KOPT-K1 (cell line): ENCODE data around the gene MAD1L1.

Source experiments
- H3K27ac ChIP-seq: fragments of 200-600 bp; sonication (generic); 2 replicates; pipeline ENCODE4 v1.5.1; 2016; ENCODE audit warnings: antibody characterized with exemption, mild to moderate bottlenecking, low read depth, low read length; ENCODE audit not compliant: poor library complexity, severe bottlenecking
- H3K36me3 ChIP-seq: fragments of 200-600 bp; sonication (generic); 2 replicates; pipeline ENCODE4 v1.5.1; 2017; ENCODE audit warnings: antibody characterized with exemption, mild to moderate bottlenecking, low read length, moderate library complexity; ENCODE audit not compliant: insufficient read depth
- H3K9me3 ChIP-seq: fragments of 200-600 bp; sonication (generic); 2 replicates; pipeline ENCODE4 v1.5.1; 2017; ENCODE audit warnings: antibody characterized with exemption, low read length, mild to moderate bottlenecking; ENCODE audit not compliant: insufficient read depth, poor library complexity, severe bottlenecking

MAD1L1 gene

GRCh38 chr7:2045559-2046405 is 187.0 kb downstream of the MAD1L1 start:
- H3K9me3 ChIP-seq: peaks cover 6% of the 10 kb centered on the region
- peaks cover 35% of the 10 kb centered on the region for H3K36me3 ChIP-seq
- no peak overlapping the region for H3K27ac ChIP-seq

GRCh38 chr7:2044883-2045471 is 187.8 kb downstream of the MAD1L1 start:
- H3K9me3 ChIP-seq: peaks cover 6% of the 10 kb centered on the region
- no peak overlapping the region for H3K27ac ChIP-seq

GRCh38 chr7:2044311-2044882 is 188.3 kb downstream of the MAD1L1 start:
- peaks cover 31% of the 10 kb centered on the region for H3K36me3 ChIP-seq
- H3K27ac ChIP-seq: no peak overlapping the region
- H3K9me3 ChIP-seq: peaks cover 6% of the 10 kb centered on the region

More at GRCh38 chr7:2044883-2045471, 187.8 kb downstream of the MAD1L1 start:
- H3K36me3 ChIP-seq: peaks cover 31% of the 10 kb centered on the region

DNA sequence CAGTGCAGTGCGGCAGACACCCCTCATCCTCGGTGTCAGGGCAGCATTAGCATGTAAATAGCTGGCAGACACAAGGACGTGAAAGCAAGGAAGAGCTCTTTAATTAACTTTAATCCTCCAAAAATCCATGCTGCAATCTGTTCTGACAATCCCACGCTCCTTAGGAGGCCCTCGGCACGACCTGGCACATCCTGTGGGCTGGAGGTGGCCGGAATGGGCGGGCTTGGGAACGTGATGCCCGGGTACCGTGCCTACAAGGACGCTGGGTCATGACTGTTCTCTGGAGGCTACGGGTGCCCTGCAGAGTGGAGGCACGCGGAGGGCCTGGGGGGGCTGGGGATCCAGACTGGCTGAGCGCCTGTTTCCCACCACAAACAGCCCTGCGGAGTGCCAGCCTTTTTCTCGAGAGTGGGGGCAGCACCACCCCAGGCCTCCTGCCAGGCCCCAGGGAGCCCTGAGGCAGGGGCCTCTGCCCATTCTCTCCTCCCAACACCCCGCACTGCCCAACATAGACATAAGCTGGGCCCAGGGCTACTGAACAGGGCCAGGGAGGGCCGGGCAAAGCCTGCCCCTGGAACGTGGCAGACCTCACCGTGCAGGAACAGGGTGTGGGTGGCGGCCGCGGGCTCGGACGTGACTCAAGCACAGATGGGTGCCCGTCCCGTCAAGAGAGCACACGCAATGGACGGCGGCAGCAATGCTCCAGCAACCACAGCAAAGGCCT is 189.3 kb downstream of the MAD1L1 start:
- H3K9me3 ChIP-seq: peaks cover 6% of the 10 kb centered on the region
- no peak overlapping the region for H3K27ac ChIP-seq
- peaks cover 31% of the 10 kb centered on the region for H3K36me3 ChIP-seq

DNA sequence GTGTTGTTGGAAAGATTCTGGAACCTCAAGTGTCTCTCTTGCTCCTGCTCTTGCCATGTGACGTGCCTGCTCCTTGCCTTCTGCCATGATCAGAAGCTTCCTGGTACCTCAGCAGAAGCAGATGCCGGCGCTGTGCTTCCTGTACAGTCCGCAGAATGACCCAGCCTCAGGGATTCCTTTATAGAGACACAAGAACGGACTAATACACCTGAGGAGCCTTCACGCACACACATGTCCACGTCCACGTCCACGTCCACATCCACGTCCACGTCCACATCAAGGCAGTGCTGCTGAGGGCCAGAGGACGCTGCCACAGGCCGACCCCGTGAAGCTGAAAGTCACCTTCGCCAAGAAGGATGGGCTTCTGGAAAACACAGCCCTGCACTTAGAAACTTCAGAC is 190.1 kb downstream of the MAD1L1 start:
- Histone ChIP-seq H3K9me3 (peaks cover 6% of the 10 kb centered on the region), H3K36me3 (peaks cover 31% of the 10 kb centered on the region), H3K27ac (no peak overlapping the region)

GRCh38 chr7:2041496-2042367 is 191.0 kb downstream of the MAD1L1 start:
- H3K9me3 ChIP-seq: peaks cover 6% of the 10 kb centered on the region
- peak overlapping the region; percentile 84 for H3K27ac ChIP-seq
- H3K36me3 ChIP-seq: peaks cover 31% of the 10 kb centered on the region

- peak overlapping the region; percentile 84 for H3K27ac ChIP-seq
- H3K9me3 ChIP-seq: peaks cover 6% of the 10 kb centered on the region
- H3K36me3 ChIP-seq: peaks cover 31% of the 10 kb centered on the region
Measured at GRCh38 chr7:2040893-2041270, 191.9 kb downstream of the MAD1L1 start.

DNA sequence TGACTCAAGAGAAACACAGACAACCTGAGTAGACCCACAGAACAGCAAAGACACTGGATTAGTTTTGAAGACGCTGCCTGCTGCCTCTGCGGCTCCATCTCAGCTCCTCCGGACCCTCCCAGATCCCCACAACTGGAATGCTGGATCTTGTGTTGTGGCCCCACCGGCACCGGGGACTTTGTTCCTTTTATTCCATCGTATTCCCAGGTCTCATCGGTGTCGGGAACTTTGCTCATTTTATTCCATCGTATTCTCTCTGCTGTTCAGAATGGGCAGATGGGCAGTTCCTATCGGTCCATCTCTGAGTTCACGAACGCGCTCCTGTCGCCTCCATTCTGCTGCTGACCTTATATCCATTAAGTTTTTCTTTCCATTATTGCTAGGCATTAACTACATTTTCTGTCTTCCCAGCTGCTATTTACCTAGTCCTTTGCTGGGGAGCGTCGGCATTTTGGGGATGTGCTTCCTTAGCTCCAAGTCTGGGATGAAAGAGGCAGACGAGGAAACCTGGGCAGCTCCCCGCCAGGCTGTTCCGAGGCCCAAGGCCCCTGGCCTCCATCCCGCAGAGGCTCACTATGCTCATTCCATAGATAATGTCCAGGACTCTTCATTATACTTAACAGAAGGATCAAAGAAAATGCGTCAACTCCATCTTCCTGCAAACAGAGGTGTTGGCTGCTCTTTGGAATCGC is 192.4 kb downstream of the MAD1L1 start:
- peaks cover 31% of the 10 kb centered on the region for H3K36me3 ChIP-seq
- peaks cover 6% of the 10 kb centered on the region for H3K9me3 ChIP-seq
- peak overlapping the region; percentile 84 for H3K27ac ChIP-seq

GRCh38 chr7:2038931-2039728 is 193.6 kb downstream of the MAD1L1 start:
- Histone ChIP-seq H3K9me3 (peaks cover 6% of the 10 kb centered on the region), H3K27ac (peak overlapping the region; percentile 84), H3K36me3 (peaks cover 24% of the 10 kb centered on the region)

GRCh38 chr7:2037808-2038522 is 194.8 kb downstream of the MAD1L1 start:
- H3K9me3 ChIP-seq: peaks cover 6% of the 10 kb centered on the region
- peaks cover 13% of the 10 kb centered on the region for H3K36me3 ChIP-seq
- peak overlapping the region; percentile 84 for H3K27ac ChIP-seq

DNA sequence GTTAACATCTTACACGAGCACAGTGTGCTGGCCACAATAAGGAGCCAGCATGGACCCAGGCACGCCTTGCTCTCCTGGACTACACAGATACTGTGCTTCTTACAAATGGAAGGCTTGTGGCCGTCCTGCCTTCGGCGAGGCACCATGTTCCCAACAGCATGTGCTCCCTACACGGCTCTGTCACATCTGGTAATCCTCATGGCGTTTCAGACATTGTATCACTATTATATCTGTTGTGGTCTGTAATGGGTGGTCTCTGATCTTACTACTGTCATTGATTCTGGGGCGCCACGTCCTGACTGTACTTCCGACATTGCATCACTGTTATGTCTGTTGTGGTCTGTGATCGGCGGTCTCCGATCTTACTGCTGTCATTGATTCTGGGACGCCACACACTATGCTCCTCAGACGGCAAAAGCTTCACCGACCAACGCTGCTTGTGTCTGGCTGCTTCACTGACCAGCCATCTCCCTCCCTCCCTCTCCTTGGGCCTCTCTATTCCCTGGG is 195.4 kb downstream of the MAD1L1 start:
- peak overlapping the region; percentile 84 for H3K27ac ChIP-seq
- H3K9me3 ChIP-seq: peaks cover under 1% of the 10 kb centered on the region
- H3K36me3 ChIP-seq: peaks cover 7% of the 10 kb centered on the region

DNA sequence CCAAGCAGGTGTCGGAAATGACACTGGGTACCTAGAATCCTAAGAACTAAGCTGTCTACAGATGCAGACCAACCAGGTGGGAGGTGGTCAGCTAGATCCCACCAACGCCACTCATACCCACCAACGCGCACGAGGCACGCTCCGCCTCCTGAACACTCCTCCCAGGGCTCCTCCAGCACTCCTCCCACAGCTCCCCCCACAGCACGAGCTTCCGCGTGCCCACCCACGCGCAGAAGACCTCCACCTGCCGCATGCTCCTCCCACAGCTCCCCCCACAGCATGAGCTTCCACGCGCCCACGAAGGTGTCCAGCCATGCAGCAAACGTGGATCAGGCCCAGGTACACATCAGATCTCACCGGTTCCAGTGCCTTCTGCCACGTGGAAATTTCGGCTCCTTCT is 196.0 kb downstream of the MAD1L1 start:
- peaks cover under 1% of the 10 kb centered on the region; the same call in 1 of the 2 replicates for H3K36me3 ChIP-seq
- peak overlapping the region; percentile 84 for H3K27ac ChIP-seq
- no peaks in the 10 kb centered on the region for H3K9me3 ChIP-seq
